Measurements from ENCODE around the gene KRT79.
"Not testable (repeated sequence)": the region's sequence is repeated elsewhere in the genome, so short reads cannot be mapped to it uniquely, and the experiment has no call there.

The KRT79 gene

GRCh38 chr12:52796429-52796794, 37.7 kb downstream of the KRT79 start:
- Histone ChIP-seq H3K9ac (ENCODE audit: insufficient read length, low read depth) (no peak overlapping the region), H3K4me1 (ENCODE audit: insufficient read depth, insufficient read length) (peaks cover 13% of the 10 kb centered on the region), H3K4me3 (ENCODE audit: insufficient read length, low read depth) (no peak overlapping the region), H3K9me3 (ENCODE audit: insufficient read depth, low read length) (no peaks in the 10 kb centered on the region), H3K36me3 (ENCODE audit: insufficient read depth, insufficient read length, low read length) (no peaks in the 10 kb centered on the region), H3K27me3 (ENCODE audit: insufficient read depth, insufficient read length) (no peaks in the 10 kb centered on the region)
- TF ChIP-seq SUZ12 (IDR thresholded peaks at IDR 0.05; ENCODE audit: extremely low read depth, insufficient read depth, insufficient read length) (no peak), ZNF274 (IDR thresholded peaks at IDR 0.05; ENCODE audit: low read depth, low read length) (no peak), YY1 (IDR thresholded peaks at IDR 0.05; ENCODE audit: insufficient read depth, insufficient read length) (no peak)
- no peak for DNase-seq (ENCODE audit: low read depth, low spot score)

GRCh38 chr12:52795694-52796428, 38.2 kb downstream of the KRT79 start, which contains the start of gene KRT3:
Gene KRT3 (minus strand): TSS chr12:52796117. CDS start chr12:52796042, 75 bp downstream.
- Histone ChIP-seq H3K36me3 (ENCODE audit: insufficient read depth, insufficient read length, low read length) (no peaks in the 10 kb centered on the region), H3K27me3 (ENCODE audit: insufficient read depth, insufficient read length) (no peaks in the 10 kb centered on the region), H3K4me1 (ENCODE audit: insufficient read depth, insufficient read length) (peaks cover 13% of the 10 kb centered on the region), H3K9me3 (ENCODE audit: insufficient read depth, low read length) (no peaks in the 10 kb centered on the region), H3K4me3 (ENCODE audit: insufficient read length, low read depth) (no peak within 1 kb of the TSS), H3K9ac (ENCODE audit: insufficient read length, low read depth) (no peak within 1 kb of the TSS)
- DNase-seq (ENCODE audit: low read depth, low spot score) = no peak
- TF ChIP-seq ZNF274 (IDR thresholded peaks at IDR 0.05; ENCODE audit: low read depth, low read length) = no peak
- no peak for TF ChIP-seq SUZ12 (IDR thresholded peaks at IDR 0.05; ENCODE audit: extremely low read depth, insufficient read depth, insufficient read length)
- TF ChIP-seq YY1 (IDR thresholded peaks at IDR 0.05; ENCODE audit: insufficient read depth, insufficient read length) = no peak

- H3K9ac ChIP-seq (ENCODE audit: insufficient read length, low read depth); H3K27me3 ChIP-seq (ENCODE audit: insufficient read depth, insufficient read length); H3K9me3 ChIP-seq (ENCODE audit: insufficient read depth, low read length); H3K36me3 ChIP-seq (ENCODE audit: insufficient read depth, insufficient read length, low read length); H3K4me3 ChIP-seq (ENCODE audit: insufficient read length, low read depth); DNase-seq (ENCODE audit: low read depth, low spot score): not testable (repeated sequence)
- H3K4me1 ChIP-seq (ENCODE audit: insufficient read depth, insufficient read length) = peaks cover 14% of the 10 kb centered on the region
These were observed 38.8 kb downstream of the KRT79 start for GRCh38 chr12:52795332-52795674.

- no peak overlapping the region for H3K4me3 ChIP-seq (ENCODE audit: insufficient read length, low read depth)
- H3K4me1 ChIP-seq (ENCODE audit: insufficient read depth, insufficient read length) = peaks cover 13% of the 10 kb centered on the region
- H3K36me3 ChIP-seq (ENCODE audit: insufficient read depth, insufficient read length, low read length) = no peaks in the 10 kb centered on the region
- no peaks in the 10 kb centered on the region for H3K9me3 ChIP-seq (ENCODE audit: insufficient read depth, low read length)
- no peak overlapping the region for H3K9ac ChIP-seq (ENCODE audit: insufficient read length, low read depth)
- TF ChIP-seq ZNF274 (IDR thresholded peaks at IDR 0.05; ENCODE audit: low read depth, low read length) (no peak), SUZ12 (IDR thresholded peaks at IDR 0.05; ENCODE audit: extremely low read depth, insufficient read depth, insufficient read length) (no peak), YY1 (IDR thresholded peaks at IDR 0.05; ENCODE audit: insufficient read depth, insufficient read length) (no peak)
- H3K27me3 ChIP-seq (ENCODE audit: insufficient read depth, insufficient read length) = no peaks in the 10 kb centered on the region
- peak; percentile 33 for DNase-seq (ENCODE audit: low read depth, low spot score)
These were observed 39.4 kb downstream of the KRT79 start for GRCh38 chr12:52794479-52795331.

- H3K4me1 ChIP-seq (ENCODE audit: insufficient read depth, insufficient read length) = peaks cover 9% of the 10 kb centered on the region
- no peak overlapping the region for H3K4me3 ChIP-seq (ENCODE audit: insufficient read length, low read depth)
- no peaks in the 10 kb centered on the region for H3K9me3 ChIP-seq (ENCODE audit: insufficient read depth, low read length)
- DNase-seq (ENCODE audit: low read depth, low spot score) = no peak
- peaks cover 4% of the 10 kb centered on the region for H3K27me3 ChIP-seq (ENCODE audit: insufficient read depth, insufficient read length)
- TF ChIP-seq ZNF274 (IDR thresholded peaks at IDR 0.05; ENCODE audit: low read depth, low read length) = no peak
- no peak for TF ChIP-seq SUZ12 (IDR thresholded peaks at IDR 0.05; ENCODE audit: extremely low read depth, insufficient read depth, insufficient read length)
- no peak for TF ChIP-seq YY1 (IDR thresholded peaks at IDR 0.05; ENCODE audit: insufficient read depth, insufficient read length)
- H3K36me3 ChIP-seq (ENCODE audit: insufficient read depth, insufficient read length, low read length) = no peaks in the 10 kb centered on the region
- no peak overlapping the region for H3K9ac ChIP-seq (ENCODE audit: insufficient read length, low read depth)
These were observed 41.7 kb downstream of the KRT79 start for GRCh38 chr12:52792185-52793029.

GRCh38 chr12:52791271-52792184, 42.6 kb downstream of the KRT79 start:
- H3K36me3 ChIP-seq (ENCODE audit: insufficient read depth, insufficient read length, low read length) = no peaks in the 10 kb centered on the region
- no peaks in the 10 kb centered on the region for H3K9me3 ChIP-seq (ENCODE audit: insufficient read depth, low read length)
- DNase-seq (ENCODE audit: low read depth, low spot score) = no peak
- no peak overlapping the region for H3K9ac ChIP-seq (ENCODE audit: insufficient read length, low read depth)
- TF ChIP-seq ZNF274 (IDR thresholded peaks at IDR 0.05; ENCODE audit: low read depth, low read length) (no peak), YY1 (IDR thresholded peaks at IDR 0.05; ENCODE audit: insufficient read depth, insufficient read length) (no peak), SUZ12 (IDR thresholded peaks at IDR 0.05; ENCODE audit: extremely low read depth, insufficient read depth, insufficient read length) (no peak)
- H3K27me3 ChIP-seq (ENCODE audit: insufficient read depth, insufficient read length) = peaks cover 4% of the 10 kb centered on the region
- H3K4me3 ChIP-seq (ENCODE audit: insufficient read length, low read depth) = no peak overlapping the region
- peaks cover 9% of the 10 kb centered on the region for H3K4me1 ChIP-seq (ENCODE audit: insufficient read depth, insufficient read length)
